ENCODE data around the gene EBF4.

Gene EBF4

GRCh38 chr20:2751347-2751877 lies 58.8 kb downstream of the EBF4 start:
- TF ChIP-seq GATA2 (IDR thresholded peaks at IDR 0.05; ENCODE audit: low read depth, low read length) (no peak), GATA3 (IDR thresholded peaks at IDR 0.05; ENCODE audit: low read depth, low read length) (no peak)

GRCh38 chr20:2751878-2752566 lies 59.4 kb downstream of the EBF4 start:
- TF ChIP-seq GATA2 (IDR thresholded peaks at IDR 0.05; ENCODE audit: low read depth, low read length) = no peak
- no peak for TF ChIP-seq GATA3 (IDR thresholded peaks at IDR 0.05; ENCODE audit: low read depth, low read length)

- TF ChIP-seq GATA3 (IDR thresholded peaks at IDR 0.05; ENCODE audit: low read depth, low read length) (no peak), GATA2 (IDR thresholded peaks at IDR 0.05; ENCODE audit: low read depth, low read length) (no peak)
These were observed 60.2 kb downstream of the EBF4 start for GRCh38 chr20:2752567-2753460.

GRCh38 chr20:2753461-2754040 lies 61.0 kb downstream of the EBF4 start:
- TF ChIP-seq GATA3 (IDR thresholded peaks at IDR 0.05; ENCODE audit: low read depth, low read length) (no peak), GATA2 (IDR thresholded peaks at IDR 0.05; ENCODE audit: low read depth, low read length) (no peak)

GRCh38 chr20:2754424-2754823 lies 61.8 kb downstream of the EBF4 start:
- TF ChIP-seq GATA3 (IDR thresholded peaks at IDR 0.05; ENCODE audit: low read depth, low read length) (no peak), GATA2 (IDR thresholded peaks at IDR 0.05; ENCODE audit: low read depth, low read length) (no peak)

GRCh38 chr20:2755451-2756055 lies 63.0 kb downstream of the EBF4 start:
- TF ChIP-seq GATA3 (IDR thresholded peaks at IDR 0.05; ENCODE audit: low read depth, low read length) (no peak), GATA2 (IDR thresholded peaks at IDR 0.05; ENCODE audit: low read depth, low read length) (no peak)

GRCh38 chr20:2756056-2756611 lies 63.6 kb downstream of the EBF4 start:
- TF ChIP-seq GATA2 (IDR thresholded peaks at IDR 0.05; ENCODE audit: low read depth, low read length) = no peak
- no peak for TF ChIP-seq GATA3 (IDR thresholded peaks at IDR 0.05; ENCODE audit: low read depth, low read length)

- TF ChIP-seq GATA2 (IDR thresholded peaks at IDR 0.05; ENCODE audit: low read depth, low read length) (no peak), GATA3 (IDR thresholded peaks at IDR 0.05; ENCODE audit: low read depth, low read length) (no peak)
These were observed 64.4 kb downstream of the EBF4 start for GRCh38 chr20:2757001-2757400.

- TF ChIP-seq GATA3 (IDR thresholded peaks at IDR 0.05; ENCODE audit: low read depth, low read length) (no peak), GATA2 (IDR thresholded peaks at IDR 0.05; ENCODE audit: low read depth, low read length) (no peak)
These were observed 65.4 kb downstream of the EBF4 start for GRCh38 chr20:2757969-2758368.

- TF ChIP-seq GATA2 (IDR thresholded peaks at IDR 0.05; ENCODE audit: low read depth, low read length) = no peak
- TF ChIP-seq GATA3 (IDR thresholded peaks at IDR 0.05; ENCODE audit: low read depth, low read length) = no peak
These were observed 66.6 kb downstream of the EBF4 start for GRCh38 chr20:2759143-2759542.

GRCh38 chr20:2759603-2760296 lies 67.2 kb downstream of the EBF4 start:
- TF ChIP-seq GATA3 (IDR thresholded peaks at IDR 0.05; ENCODE audit: low read depth, low read length) = no peak
- TF ChIP-seq GATA2 (IDR thresholded peaks at IDR 0.05; ENCODE audit: low read depth, low read length) = no peak

- TF ChIP-seq GATA2 (IDR thresholded peaks at IDR 0.05; ENCODE audit: low read depth, low read length) (no peak), GATA3 (IDR thresholded peaks at IDR 0.05; ENCODE audit: low read depth, low read length) (no peak)
These were observed 67.8 kb downstream of the EBF4 start for GRCh38 chr20:2760297-2760951.

GRCh38 chr20:2760952-2761305 lies 68.3 kb downstream of the EBF4 start:
- no peak for TF ChIP-seq GATA3 (IDR thresholded peaks at IDR 0.05; ENCODE audit: low read depth, low read length)
- TF ChIP-seq GATA2 (IDR thresholded peaks at IDR 0.05; ENCODE audit: low read depth, low read length) = no peak

Measured in SH-SY5Y (cell line).